Left lung (tissue), 14 donors: ENCODE measurements around the gene TCFL5. TPM values are rescaled to one million over a fixed set of nuclear protein-coding genes. Genes with fewer than 3 reads are reported as not detected.
A peak's percentile ranks its signal among the peaks of the same experiment; 100 is the strongest.

Experiments
- ATAC-seq: fragments of 200-7000 bp; cut with Tn5 transposase; one replicate; pipeline ENCODE4 v1.9.1; 2020; ENCODE audit warnings: moderate library complexity
- DNase-seq, 4 donors: peaks; one replicate each; pipeline ENCODE4 v3.0.0-alpha.2; 2013 to 2020
- H3K27ac ChIP-seq, 2 donors: fragments of 200-600 bp; sonication (generic) in 1 of 2; one replicate each; pipeline versions ENCODE4 v1.5.0 to v1.8.0; 2020 to 2021
- H3K27me3 ChIP-seq, 2 donors: fragments of 200-600 bp; sonication (generic) in 1 of 2; one replicate each; pipeline versions ENCODE4 v1.5.0 to v1.8.0; 2020 to 2021
- H3K36me3 ChIP-seq, 2 donors: fragments of 200-600 bp; sonication (generic) in 1 of 2; one replicate each; pipeline versions ENCODE4 v1.5.0 to v1.8.0; 2020 to 2021
- H3K4me1 ChIP-seq, 2 donors: fragments of 200-600 bp; one replicate each; pipeline ENCODE4 v1.8.0; 2021
- H3K4me3 ChIP-seq, 2 donors: fragments of 200-600 bp; sonication (generic) in 1 of 2; one replicate each; pipeline versions ENCODE4 v1.5.0 to v1.8.0; 2020 to 2021; ENCODE audit warnings: mild to moderate bottlenecking in 1 of 2
- H3K9me3 ChIP-seq, 2 donors: fragments of 200-600 bp; sonication (generic) in 1 of 2; one replicate each; pipeline versions ENCODE4 v1.5.0 to v1.8.0; 2020 to 2021
- intact Hi-C, 2 donors: fragments of 100-400 bp; cut with DNase I; formaldehyde crosslinking; loops; one replicate each; pipeline versions ENCODE4 v1.11.2 to v1.14.2; 2022
- long read RNA-seq, 12 donors: library from polyadenylated mRNA in 2 of 12; unstranded in 2 of 12; transcript quantifications; one replicate each; pipeline ENCODE4 v2.0.0 and lab custom pipeline, GENCODE V29; 2019 to 2026
- polyA plus RNA-seq, 6 donors: library from polyadenylated mRNA; unstranded; fragments of 120-200 nt; gene quantifications; one replicate each; pipeline ENCODE4 v1.2.1, GENCODE V29; 2013; ENCODE audit not compliant: insufficient read length in 6 of 6
- total RNA-seq, 2 donors: library from RNA; stranded (reverse); fragmentation: NEBNext Ultra II Directional; extraction: Animal tissue kit (Norgen Biotek cat#: 25700); gene quantifications; one replicate each; pipeline ENCODE4 v1.2.1, GENCODE V29; 2021
- TF ChIP-seq, protein P1 (sequence below), 2 donors: fragments of 200-600 bp; sonication (generic) in 1 of 2; IDR thresholded peaks; one replicate each; pipeline versions ENCODE4 v1.5.0 to v1.8.0; 2021; ENCODE audit warnings: antibody characterized with exemption in 2 of 2
- donor health status: DM: no; HTN: yes; CAD: no.
- donor health status: DM: no; HTN: no; CAD: no.

TCFL5 gene
- total RNA-seq = 1 to 10 TPM; 7.4 to 8.5 TPM
- polyA plus RNA-seq = 10 to 100 TPM; 10.3 to 13.7 (median 11.7) TPM
- long read RNA-seq, donor 1, partial matches to known transcripts = 0 of 4 reads
- long read RNA-seq, donor 1, other reads (novel, unspliced or antisense) = 0 of 4 reads
- long read RNA-seq, donor 2, partial matches to known transcripts = 6 of 9 reads
- long read RNA-seq, donor 2, other reads (novel, unspliced or antisense) = 0 of 9 reads
- long read RNA-seq, donor 3, partial matches to known transcripts = 0 of 2 reads
- long read RNA-seq, donor 3, other reads (novel, unspliced or antisense) = 0 of 2 reads
- long read RNA-seq, donor 4, partial matches to known transcripts = 0 of 1 reads
- long read RNA-seq, donor 4, other reads (novel, unspliced or antisense) = 0 of 1 reads
- long read RNA-seq, donor 5, partial matches to known transcripts = 0 of 1 reads
- long read RNA-seq, donor 5, other reads (novel, unspliced or antisense) = 0 of 1 reads
- long read RNA-seq, donor 6, partial matches to known transcripts = 0 of 2 reads
- long read RNA-seq, donor 6, other reads (novel, unspliced or antisense) = 0 of 2 reads
- long read RNA-seq, donor 7, partial matches to known transcripts = 0 of 1 reads
- long read RNA-seq, donor 7, other reads (novel, unspliced or antisense) = 0 of 1 reads
- long read RNA-seq, donor 8, partial matches to known transcripts = 0 of 1 reads
- long read RNA-seq, donor 8, other reads (novel, unspliced or antisense) = 0 of 1 reads
- long read RNA-seq, donor 9 = 0 reads
- long read RNA-seq, donor 10, partial matches to known transcripts = 0 of 1 reads
- long read RNA-seq, donor 10, other reads (novel, unspliced or antisense) = 1 of 1 reads
- long read RNA-seq, donor 11, partial matches to known transcripts = 0 of 3 reads
- long read RNA-seq, donor 11, other reads (novel, unspliced or antisense) = 0 of 3 reads
- long read RNA-seq, donor 12, partial matches to known transcripts = 0 of 3 reads
- long read RNA-seq, donor 12, other reads (novel, unspliced or antisense) = 0 of 3 reads

DNA sequence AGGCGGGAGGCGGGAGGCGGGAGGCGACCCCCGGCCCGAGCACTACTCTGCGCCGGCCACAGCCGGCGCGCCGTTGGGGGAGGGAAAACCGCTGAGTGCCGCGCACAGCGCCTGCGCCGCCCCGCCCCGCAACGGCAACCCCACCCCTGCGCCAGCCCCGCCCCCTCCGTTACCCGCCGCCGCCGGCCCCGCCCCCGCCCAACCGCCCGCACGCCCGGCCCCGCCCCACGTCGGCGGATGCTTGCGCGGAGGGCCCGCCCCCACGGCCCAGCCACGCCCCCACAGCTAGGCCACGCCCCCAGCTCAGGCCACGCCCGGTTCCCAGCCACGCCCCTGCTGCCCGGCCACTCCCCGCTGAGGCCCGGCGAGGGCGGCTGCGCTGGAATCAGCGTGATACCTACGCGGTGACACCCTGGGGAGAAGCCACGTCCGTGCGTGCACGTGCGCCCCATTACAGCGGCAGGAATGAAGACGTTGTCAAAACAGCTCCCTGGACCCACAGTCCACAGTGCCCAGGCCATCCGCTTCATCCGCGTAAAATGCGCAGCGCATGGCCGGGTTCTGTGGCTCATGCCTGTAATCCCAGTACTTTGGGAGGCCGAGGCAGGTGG lies at the start of gene TCFL5:
Gene TCFL5 (minus strand): TSS at position 97 of the 611 bp plus-strand sequence. CDS start 152 bp downstream, outside the sequence.
- Histone ChIP-seq H3K9me3 (no peaks in the 10 kb centered on the region), H3K4me1 (peaks cover 7 to 19% of the 10 kb centered on the region in 2 donors), H3K27me3 (peaks cover 0 to 12% of the 10 kb centered on the region in 2 donors), H3K4me3 (peak within 1 kb of the TSS; percentile 15 to 42), H3K36me3 (peaks cover 0 to 7% of the 10 kb centered on the region in 2 donors), H3K27ac (no peak within 1 kb of the TSS)
- DNase-seq = peak; percentile 74 to 98 (median 89)
- intact Hi-C loops = no loop called here
- TF ChIP-seq, protein P1, sequence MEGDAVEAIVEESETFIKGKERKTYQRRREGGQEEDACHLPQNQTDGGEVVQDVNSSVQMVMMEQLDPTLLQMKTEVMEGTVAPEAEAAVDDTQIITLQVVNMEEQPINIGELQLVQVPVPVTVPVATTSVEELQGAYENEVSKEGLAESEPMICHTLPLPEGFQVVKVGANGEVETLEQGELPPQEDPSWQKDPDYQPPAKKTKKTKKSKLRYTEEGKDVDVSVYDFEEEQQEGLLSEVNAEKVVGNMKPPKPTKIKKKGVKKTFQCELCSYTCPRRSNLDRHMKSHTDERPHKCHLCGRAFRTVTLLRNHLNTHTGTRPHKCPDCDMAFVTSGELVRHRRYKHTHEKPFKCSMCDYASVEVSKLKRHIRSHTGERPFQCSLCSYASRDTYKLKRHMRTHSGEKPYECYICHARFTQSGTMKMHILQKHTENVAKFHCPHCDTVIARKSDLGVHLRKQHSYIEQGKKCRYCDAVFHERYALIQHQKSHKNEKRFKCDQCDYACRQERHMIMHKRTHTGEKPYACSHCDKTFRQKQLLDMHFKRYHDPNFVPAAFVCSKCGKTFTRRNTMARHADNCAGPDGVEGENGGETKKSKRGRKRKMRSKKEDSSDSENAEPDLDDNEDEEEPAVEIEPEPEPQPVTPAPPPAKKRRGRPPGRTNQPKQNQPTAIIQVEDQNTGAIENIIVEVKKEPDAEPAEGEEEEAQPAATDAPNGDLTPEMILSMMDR (IDR thresholded peaks at IDR 0.05) = no peak
- ATAC-seq = peak; percentile 100

DNA sequence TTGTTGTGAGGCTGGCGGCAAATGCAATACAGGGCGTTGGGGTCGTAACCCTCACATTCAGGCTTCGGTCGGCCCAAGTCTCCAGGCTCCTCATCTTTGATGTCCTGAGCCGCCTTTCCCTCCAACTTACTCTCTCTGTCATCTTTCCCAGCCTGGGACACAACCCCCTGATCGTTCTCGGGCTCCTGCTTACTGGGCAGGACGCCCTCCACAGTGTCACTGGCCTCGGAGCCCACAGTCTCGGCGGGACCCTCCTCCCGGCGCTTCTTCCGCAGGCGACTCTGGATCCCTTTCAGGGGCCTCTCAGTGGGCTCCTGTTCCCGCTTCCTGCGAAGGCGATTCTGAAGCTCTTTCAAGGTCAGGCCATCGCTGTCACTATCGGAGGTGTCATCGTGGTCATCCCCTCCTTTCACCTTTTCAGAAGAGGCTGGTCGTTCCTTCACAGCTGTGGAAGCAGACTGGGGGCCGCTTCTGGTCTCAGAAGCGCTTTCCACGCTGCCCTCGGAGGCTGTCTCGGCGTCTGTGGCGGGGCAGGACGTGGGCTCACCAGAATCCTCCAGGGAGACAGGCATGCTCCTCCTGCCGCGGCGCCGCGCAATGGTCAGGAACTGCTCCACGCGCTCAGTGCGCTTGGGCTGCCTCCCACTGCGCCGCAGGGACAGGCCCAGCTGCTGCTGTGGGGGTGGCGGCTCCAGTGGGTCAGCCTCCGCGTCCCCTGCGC lies 49.3 kb upstream of the TCFL5 start:
- no peak overlapping the region for H3K4me3 ChIP-seq
- peaks cover 9 to 79% of the 10 kb centered on the region in 2 donors for H3K36me3 ChIP-seq
- H3K9me3 ChIP-seq = no peaks in the 10 kb centered on the region
- H3K4me1 ChIP-seq = peaks cover 11 to 24% of the 10 kb centered on the region in 2 donors
- DNase-seq (no peak), ATAC-seq (no peak)
- no peaks in the 10 kb centered on the region for H3K27me3 ChIP-seq
- intact Hi-C loops = no loop called here
- H3K27ac ChIP-seq = no peak overlapping the region
- TF ChIP-seq, protein P1 (IDR thresholded peaks at IDR 0.05) = no peak

DNA sequence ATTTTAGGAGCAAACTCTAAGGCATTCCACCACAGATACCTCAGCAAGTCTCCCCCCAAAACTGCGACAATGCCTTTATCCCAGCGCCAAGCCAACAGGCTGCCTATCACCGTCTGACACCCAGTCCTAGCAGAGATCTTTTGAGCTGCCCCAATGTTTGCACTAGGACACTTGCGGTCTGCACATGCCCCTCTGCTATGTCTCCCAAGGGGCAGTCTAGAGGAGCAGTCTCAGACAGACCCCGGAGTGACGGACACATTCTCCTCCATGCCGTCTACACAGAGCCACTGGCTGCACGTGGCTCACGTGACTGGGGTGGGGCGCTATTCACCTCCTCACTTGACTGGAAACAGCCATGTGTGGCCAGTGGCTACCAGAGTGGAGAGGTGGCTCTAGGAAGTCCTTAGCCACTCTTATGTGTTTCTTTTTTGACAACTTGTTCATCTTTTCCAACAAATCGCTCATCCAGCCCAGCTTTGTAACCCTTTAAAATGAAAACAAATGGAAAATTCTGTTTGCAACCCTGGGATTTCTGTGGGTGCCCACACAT lies 48.7 kb upstream of the TCFL5 start:
- Histone ChIP-seq H3K4me1 (peaks cover 11 to 17% of the 10 kb centered on the region in 2 donors), H3K9me3 (no peaks in the 10 kb centered on the region), H3K36me3 (peaks cover 16 to 86% of the 10 kb centered on the region in 2 donors), H3K27me3 (no peaks in the 10 kb centered on the region), H3K27ac (no peak overlapping the region), H3K4me3 (no peak overlapping the region)
- DNase-seq (no peak), ATAC-seq (no peak)
- intact Hi-C loops = no loop called here
- TF ChIP-seq, protein P1 (IDR thresholded peaks at IDR 0.05) = no peak

GRCh38 chr20:62908971-62909791 lies 47.6 kb upstream of the TCFL5 start:
- TF ChIP-seq, protein P1 (IDR thresholded peaks at IDR 0.05) = no peak
- Histone ChIP-seq H3K27ac (no peak overlapping the region), H3K27me3 (no peaks in the 10 kb centered on the region), H3K4me3 (no peak overlapping the region), H3K9me3 (no peaks in the 10 kb centered on the region), H3K36me3 (peaks cover 20 to 97% of the 10 kb centered on the region in 2 donors), H3K4me1 (peaks cover 0 to 6% of the 10 kb centered on the region in 2 donors)
- intact Hi-C loops = no loop called here
- DNase-seq = no peak
- peak; percentile 60 for ATAC-seq
